Activated T-helper 17 cell treated with anti-CD3 and anti-CD28 coated beads, Interleukin-2, amount 50 U/mL, for 72 hours (primary cell): Measurements from ENCODE around the gene B4GALNT4. TPM values are rescaled to one million over a fixed set of nuclear protein-coding genes. Genes with fewer than 3 reads are reported as not detected.

Experiments used
- ATAC-seq: fragments of 150-1000 bp; cut with Tn5 transposase; replicated peaks from 2 replicates; pipeline ENCODE4 v1.10.0; 2021; ENCODE audit warnings: mild to moderate bottlenecking, moderate library complexity
- H3K27ac Mint-ChIP-seq: one replicate; pipeline ENCODE4 v1.8.0; 2022; ENCODE audit warnings: mixed read lengths
- H3K27me3 Mint-ChIP-seq: one replicate; pipeline ENCODE4 v1.8.0; 2022; ENCODE audit warnings: mixed read lengths
- H3K36me3 Mint-ChIP-seq: one replicate; pipeline ENCODE4 v1.8.0; 2022; ENCODE audit warnings: low read depth, mild to moderate bottlenecking, mixed read lengths
- H3K4me1 Mint-ChIP-seq: one replicate; pipeline ENCODE4 v1.8.0; 2022; ENCODE audit warnings: mixed read lengths
- H3K4me3 Mint-ChIP-seq: one replicate; pipeline ENCODE4 v1.8.0; 2022; ENCODE audit warnings: mild to moderate bottlenecking, mixed read lengths
- H3K9me3 Mint-ChIP-seq: one replicate; pipeline ENCODE4 v1.8.0; 2022; ENCODE audit warnings: mixed read lengths
- total RNA-seq, 2 donors: library from RNA; stranded (reverse); gene quantifications; one replicate each; pipeline ENCODE4 v1.2.3, GENCODE V29; 2022

Gene B4GALNT4
- total RNA-seq, 2 donors from 2014 or later = 1.4 to 9.4 TPM

DNA sequence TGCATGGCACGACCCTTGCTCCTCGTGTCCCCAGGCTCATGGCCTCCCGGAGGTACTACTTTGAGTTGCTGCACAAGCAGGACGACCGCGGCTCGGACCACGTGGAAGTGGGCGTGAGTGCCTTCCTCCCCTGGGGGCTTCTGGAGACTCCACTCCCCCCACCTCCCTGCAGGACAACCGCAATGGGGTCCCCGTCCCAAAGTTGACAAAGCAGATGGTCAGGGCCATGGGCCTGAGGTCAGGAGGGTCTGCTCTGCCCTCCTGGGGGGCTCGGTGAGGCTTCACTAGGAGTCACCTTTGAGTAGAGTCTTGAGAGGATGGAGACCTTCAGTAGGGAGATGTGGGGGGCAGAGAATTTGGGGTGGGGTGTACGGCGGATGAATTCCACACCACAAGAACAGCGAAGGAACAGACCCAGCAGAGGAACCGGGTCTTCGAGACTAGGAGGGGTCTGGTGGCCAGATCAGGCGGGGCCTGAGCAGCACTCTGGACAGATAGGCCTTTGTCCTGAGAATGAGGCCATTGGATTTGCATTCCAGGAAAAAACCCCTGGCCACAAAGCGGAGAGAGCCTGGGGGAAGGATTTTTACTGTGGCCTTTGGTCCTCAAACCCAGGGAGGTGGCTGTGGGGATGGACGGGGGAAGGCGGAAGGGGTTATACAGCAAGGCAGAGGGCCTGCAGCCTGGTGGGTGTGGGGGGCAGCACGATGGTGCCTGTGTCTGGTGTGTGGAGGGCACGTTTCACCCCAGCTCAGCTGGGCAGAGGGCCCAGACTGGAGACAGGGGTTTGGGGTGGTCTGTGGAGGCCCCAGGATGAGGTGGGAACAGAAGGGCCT lies 4.6 kb downstream of the B4GALNT4 start:
- Mint-ChIP-seq H3K36me3 (no peaks in the 10 kb centered on the region), H3K27ac (peak overlapping the region; percentile 76)

DNA sequence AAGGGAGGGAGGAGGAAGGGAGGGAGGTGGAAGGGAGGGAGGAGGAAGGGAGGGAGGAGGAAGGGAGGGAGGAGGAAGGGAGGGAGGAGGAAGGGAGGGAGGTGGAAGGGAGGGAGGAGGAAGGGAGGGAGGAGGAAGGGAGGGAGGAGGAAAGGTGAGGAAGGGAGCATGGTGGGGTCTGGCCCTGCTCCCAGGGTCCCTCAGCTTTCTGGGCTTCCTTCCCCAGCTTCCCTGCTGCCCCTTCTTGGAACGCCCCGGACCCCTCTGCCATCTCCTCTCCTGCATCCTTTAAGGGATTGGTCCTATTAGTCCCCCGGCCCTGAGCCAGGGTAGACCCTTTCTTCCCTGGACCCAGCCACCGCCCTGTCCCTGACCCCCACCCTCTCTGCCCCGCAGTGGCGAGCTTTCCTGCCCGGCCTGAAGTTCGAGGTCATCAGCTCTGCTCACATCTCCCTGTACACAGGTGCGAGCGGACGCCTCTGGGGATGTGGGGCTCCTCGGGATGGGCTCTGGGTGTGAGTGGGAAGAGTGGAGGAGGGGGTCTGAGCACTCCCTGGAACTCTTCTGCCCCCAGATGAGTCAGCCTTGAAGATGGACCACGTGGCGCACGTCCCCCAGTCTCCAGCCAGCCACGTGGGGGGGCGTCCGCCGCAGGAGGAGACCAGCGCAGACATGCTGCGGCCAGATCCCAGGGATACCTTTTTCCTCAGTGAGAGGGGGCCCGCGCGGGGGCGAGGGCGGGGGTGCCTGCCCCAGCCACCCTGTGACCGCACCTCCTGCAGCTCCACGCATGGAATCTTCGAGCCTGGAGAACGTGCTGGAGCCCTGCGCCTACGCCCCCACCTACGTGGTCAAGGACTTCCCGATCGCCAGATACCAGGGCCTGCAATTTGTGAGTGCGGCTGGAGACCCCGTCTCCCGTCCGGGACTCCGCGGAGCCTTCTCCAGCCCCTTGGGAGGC lies 6.0 kb downstream of the B4GALNT4 start:
- no peaks in the 10 kb centered on the region for H3K9me3 Mint-ChIP-seq
- H3K4me1 Mint-ChIP-seq = no peaks in the 10 kb centered on the region
- H3K36me3 Mint-ChIP-seq = no peaks in the 10 kb centered on the region
- no peak overlapping the region for H3K27ac Mint-ChIP-seq
- ATAC-seq = no peak
- no peaks in the 10 kb centered on the region for H3K27me3 Mint-ChIP-seq
- no peak overlapping the region for H3K4me3 Mint-ChIP-seq

More for the DNA sequence above, 4.6 kb downstream of the B4GALNT4 start:
- Mint-ChIP-seq H3K27me3 (no peaks in the 10 kb centered on the region), H3K9me3 (no peaks in the 10 kb centered on the region), H3K4me1 (no peaks in the 10 kb centered on the region), H3K4me3 (no peak overlapping the region)
- ATAC-seq = no peak

DNA sequence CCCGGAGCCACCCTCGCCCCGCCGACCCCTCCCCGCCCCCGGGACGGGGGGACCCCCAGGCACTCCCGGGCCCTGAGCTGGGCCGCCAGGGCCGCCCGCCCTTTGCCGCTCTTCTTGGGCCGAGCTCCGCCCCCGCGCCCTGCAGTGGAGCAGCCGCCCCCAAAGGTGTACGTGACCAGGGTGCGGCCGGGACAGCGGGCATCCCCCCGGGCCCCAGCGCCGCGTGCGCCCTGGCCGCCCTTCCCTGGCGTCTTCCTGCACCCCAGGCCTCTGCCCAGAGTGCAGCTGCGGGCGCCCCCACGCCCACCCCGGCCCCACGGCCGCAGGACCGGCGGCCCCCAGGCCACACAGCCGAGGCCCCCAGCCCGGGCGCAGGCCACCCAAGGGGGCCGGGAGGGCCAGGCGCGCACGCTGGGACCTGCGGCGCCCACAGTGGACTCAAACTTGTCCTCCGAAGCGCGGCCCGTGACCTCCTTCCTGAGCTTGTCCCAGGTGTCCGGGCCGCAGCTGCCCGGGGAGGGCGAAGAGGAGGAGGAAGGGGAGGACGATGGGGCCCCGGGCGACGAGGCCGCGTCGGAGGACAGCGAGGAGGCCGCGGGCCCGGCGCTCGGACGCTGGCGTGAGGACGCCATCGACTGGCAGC lies 7.4 kb downstream of the B4GALNT4 start:
- no peaks in the 10 kb centered on the region for H3K27me3 Mint-ChIP-seq
- H3K9me3 Mint-ChIP-seq = no peaks in the 10 kb centered on the region
- H3K4me3 Mint-ChIP-seq = no peak overlapping the region
- no peak for ATAC-seq
- H3K36me3 Mint-ChIP-seq = no peaks in the 10 kb centered on the region
- no peak overlapping the region for H3K27ac Mint-ChIP-seq
- H3K4me1 Mint-ChIP-seq = no peaks in the 10 kb centered on the region

DNA sequence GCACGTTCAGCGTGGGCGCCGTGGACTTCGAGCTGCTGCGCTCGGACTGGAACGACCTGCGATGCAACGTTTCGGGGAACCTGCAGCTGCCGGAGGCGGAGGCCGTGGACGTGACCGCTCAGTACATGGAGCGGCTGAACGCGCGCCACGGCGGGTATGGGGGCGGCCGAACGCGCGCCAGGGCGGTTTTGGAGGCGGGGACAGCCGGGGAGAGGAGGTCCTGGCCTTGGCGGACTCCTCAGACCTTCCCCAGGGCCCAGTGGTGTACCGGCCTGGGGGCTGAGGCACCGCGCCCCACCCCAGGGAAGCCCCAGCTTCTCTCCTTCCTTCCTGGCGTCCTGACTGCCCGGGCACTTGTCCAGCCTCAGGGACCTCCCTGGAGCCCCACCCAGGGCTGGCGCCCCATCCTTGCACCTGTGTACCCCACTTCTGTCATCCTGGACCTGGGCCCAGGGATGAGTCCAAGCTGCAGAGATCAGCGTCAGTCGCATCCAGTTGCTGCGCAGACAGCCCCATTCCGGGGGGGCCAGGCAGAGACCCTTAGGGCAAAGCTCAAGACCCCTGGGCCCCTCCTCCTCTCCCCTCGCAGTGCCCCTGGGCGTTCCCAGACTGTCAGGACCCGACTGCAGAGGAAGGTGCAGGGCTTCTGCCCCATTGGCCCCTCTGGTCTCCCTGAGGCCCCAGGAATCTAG lies 8.0 kb downstream of the B4GALNT4 start:
- ATAC-seq = no peak

DNA sequence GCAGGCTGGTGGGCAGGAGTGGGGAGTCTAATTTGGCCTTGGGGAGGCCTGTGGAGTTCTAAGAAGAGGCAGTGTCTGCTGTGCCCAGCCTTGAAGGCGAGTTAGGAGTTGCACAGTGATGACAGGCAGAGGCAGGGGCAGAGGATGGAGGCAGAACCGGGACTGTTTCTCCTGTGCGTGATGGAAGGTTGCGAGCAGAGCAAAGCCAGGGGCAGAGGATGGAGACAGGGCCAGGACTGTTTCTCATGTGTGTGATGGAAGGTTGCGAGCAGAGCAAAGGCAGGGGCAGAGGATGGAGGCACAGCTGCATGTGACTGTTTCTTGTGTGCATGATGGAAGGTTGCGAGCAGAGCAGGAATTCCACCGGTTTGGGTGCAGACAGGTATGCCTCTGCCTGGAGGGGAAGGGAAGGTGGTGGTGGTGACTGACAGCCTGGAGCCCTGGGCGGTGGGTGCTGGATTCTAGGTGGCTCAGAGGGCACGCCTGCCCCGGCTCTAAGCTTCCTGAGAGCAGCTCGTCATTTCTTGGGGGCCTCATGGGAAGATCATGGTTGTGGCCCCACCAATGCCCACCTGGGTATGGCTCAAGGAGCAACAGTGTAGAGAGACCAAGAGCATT lies 8.7 kb downstream of the B4GALNT4 start:
- no peak for ATAC-seq
- peak overlapping the region; percentile 13 for H3K27ac Mint-ChIP-seq
- H3K36me3 Mint-ChIP-seq = no peaks in the 10 kb centered on the region
- H3K4me1 Mint-ChIP-seq = no peaks in the 10 kb centered on the region
- H3K9me3 Mint-ChIP-seq = no peaks in the 10 kb centered on the region
- H3K4me3 Mint-ChIP-seq = no peak overlapping the region
- peaks cover 3% of the 10 kb centered on the region for H3K27me3 Mint-ChIP-seq

More for the DNA sequence above, 8.0 kb downstream of the B4GALNT4 start:
- Mint-ChIP-seq H3K36me3 (no peaks in the 10 kb centered on the region), H3K4me3 (no peak overlapping the region), H3K4me1 (no peaks in the 10 kb centered on the region), H3K27ac (peak overlapping the region; percentile 13), H3K9me3 (no peaks in the 10 kb centered on the region), H3K27me3 (peaks cover 3% of the 10 kb centered on the region)

DNA sequence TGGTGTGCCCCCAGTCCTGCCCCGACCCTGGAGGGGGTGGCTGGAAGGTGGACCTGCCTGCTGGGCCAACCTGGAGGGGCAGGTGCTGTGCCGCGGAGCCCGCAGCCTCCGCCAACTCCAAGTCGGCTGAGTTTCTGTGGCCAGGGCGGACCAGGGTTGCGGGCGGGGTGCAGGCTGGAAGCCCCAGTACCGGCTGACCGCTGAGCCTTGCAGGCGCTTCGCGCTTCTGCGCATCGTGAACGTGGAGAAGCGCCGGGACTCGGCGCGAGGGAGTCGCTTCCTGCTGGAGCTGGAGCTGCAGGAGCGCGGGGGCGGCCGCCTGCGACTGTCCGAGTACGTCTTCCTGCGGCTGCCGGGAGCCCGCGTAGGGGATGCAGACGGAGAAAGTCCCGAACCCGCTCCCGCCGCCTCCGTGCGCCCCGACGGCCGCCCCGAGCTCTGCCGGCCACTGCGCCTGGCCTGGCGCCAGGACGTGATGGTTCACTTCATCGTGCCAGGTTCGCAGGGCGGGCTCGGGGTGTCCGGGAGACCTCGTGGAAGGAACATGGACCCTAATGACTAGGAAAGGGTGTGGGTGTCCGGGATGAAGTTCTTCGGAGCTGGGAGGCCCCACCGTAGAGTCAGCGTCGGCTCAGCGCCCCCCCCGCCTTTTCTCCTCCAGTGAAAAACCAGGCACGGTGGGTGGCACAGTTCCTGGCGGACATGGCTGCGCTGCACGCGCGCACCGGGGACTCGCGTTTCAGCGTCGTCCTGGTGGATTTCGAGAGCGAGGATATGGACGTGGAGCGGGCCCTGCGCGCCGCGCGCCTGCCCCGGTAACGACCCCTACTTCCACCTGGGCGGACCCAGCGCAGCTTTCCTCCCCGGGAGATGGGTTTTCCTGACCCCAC lies 10.2 kb downstream of the B4GALNT4 start:
- H3K27ac Mint-ChIP-seq = no peak overlapping the region
- no peak for ATAC-seq
- no peak overlapping the region for H3K4me3 Mint-ChIP-seq
- no peaks in the 10 kb centered on the region for H3K9me3 Mint-ChIP-seq
- H3K27me3 Mint-ChIP-seq = peaks cover 3% of the 10 kb centered on the region
- no peaks in the 10 kb centered on the region for H3K4me1 Mint-ChIP-seq
- no peaks in the 10 kb centered on the region for H3K36me3 Mint-ChIP-seq

DNA sequence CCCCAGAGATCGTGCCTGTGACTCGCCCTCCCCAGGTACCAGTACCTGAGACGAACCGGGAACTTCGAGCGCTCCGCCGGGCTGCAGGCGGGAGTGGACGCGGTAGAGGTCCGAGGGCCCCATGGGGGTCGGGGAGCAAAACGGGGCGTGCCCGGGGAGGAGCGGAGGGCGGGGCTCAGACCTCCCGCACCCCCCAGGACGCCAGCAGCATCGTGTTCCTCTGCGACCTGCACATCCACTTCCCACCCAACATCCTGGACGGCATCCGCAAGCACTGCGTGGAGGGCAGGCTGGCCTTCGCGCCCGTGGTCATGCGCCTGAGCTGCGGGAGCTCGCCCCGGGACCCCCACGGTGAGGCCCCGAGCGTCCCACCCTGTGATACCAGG lies 10.8 kb downstream of the B4GALNT4 start:
- Mint-ChIP-seq H3K4me3 (no peak overlapping the region), H3K9me3 (no peaks in the 10 kb centered on the region), H3K27ac (no peak overlapping the region), H3K36me3 (no peaks in the 10 kb centered on the region), H3K27me3 (peaks cover 3% of the 10 kb centered on the region), H3K4me1 (no peaks in the 10 kb centered on the region)
- ATAC-seq = no peak

DNA sequence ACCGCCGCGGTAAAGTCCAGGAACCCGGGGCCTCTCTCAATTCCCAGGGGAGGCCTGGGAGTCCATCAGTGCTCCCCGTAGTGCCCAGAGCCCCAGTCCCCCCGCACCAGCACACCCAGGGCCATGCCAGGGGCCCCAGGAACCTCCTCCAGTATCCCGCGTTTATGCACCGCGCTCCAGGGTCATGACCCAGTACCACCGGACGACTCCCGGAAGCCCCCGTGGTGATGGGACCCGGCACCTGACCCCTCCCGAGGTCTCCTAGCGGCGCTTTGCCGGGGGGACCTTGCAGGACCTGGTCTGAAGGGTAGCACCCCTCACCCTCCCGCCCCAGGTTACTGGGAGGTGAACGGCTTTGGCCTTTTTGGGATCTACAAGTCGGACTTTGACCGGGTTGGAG lies 11.2 kb downstream of the B4GALNT4 start:
- Mint-ChIP-seq H3K4me3 (no peak overlapping the region), H3K27ac (no peak overlapping the region), H3K36me3 (no peaks in the 10 kb centered on the region), H3K27me3 (peaks cover 3% of the 10 kb centered on the region), H3K9me3 (no peaks in the 10 kb centered on the region), H3K4me1 (no peaks in the 10 kb centered on the region)
- no peak for ATAC-seq

DNA sequence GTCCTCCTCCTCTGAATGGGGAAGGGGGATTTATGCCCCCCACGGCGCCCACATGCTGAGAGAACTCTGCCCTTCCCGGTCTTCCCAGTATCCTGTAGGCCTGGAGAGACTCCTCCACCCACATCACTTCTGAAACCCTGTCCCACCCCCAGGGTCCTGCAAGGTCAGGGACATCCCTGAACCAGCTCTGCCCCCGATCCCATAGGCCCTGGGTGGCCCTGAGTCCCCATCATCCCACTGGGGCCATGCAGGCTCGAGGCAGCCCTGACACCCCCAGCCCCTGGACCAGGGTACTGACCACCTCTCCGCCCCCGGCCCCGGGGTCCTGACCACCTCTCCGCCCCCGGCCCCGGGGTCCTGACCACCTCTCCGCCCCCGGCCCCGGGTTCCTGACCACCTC lies 11.7 kb downstream of the B4GALNT4 start:
- H3K27me3 Mint-ChIP-seq = peaks cover 3% of the 10 kb centered on the region
- no peaks in the 10 kb centered on the region for H3K4me1 Mint-ChIP-seq
- no peaks in the 10 kb centered on the region for H3K9me3 Mint-ChIP-seq
- no peak for ATAC-seq
- no peaks in the 10 kb centered on the region for H3K36me3 Mint-ChIP-seq
- no peak overlapping the region for H3K27ac Mint-ChIP-seq
- H3K4me3 Mint-ChIP-seq = no peak overlapping the region

DNA sequence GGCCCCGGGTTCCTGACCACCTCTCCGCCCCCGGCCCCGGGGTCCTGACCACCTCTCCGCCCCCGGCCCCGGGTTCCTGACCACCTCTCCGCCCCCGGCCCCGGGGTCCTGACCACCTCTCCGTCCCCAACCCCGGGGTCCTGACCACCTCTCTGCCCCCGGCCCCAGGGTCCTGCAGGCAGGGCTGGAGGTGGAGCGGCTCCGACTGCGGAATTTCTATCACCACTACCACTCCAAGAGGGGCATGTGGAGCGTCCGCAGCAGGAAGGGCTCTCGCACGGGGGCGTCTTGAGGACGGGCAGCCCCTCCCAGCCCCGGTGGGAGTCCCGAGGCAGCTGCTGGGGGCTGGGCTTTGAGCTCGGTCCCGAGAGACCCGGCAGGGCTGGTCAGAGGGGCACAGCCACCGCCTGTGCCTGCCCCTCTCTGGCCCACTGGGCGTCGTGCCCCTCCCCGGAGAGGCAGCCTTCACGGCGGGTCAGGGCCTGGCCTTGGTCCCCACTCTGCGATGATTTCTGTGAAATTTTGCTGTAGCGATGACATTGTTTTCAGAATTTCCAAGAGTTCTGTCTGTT lies 12.3 kb downstream of the B4GALNT4 start:
- ATAC-seq = no peak
- Mint-ChIP-seq H3K27me3 (peaks cover 3% of the 10 kb centered on the region), H3K9me3 (no peaks in the 10 kb centered on the region), H3K4me3 (no peak overlapping the region), H3K27ac (no peak overlapping the region), H3K4me1 (no peaks in the 10 kb centered on the region), H3K36me3 (no peaks in the 10 kb centered on the region)

DNA sequence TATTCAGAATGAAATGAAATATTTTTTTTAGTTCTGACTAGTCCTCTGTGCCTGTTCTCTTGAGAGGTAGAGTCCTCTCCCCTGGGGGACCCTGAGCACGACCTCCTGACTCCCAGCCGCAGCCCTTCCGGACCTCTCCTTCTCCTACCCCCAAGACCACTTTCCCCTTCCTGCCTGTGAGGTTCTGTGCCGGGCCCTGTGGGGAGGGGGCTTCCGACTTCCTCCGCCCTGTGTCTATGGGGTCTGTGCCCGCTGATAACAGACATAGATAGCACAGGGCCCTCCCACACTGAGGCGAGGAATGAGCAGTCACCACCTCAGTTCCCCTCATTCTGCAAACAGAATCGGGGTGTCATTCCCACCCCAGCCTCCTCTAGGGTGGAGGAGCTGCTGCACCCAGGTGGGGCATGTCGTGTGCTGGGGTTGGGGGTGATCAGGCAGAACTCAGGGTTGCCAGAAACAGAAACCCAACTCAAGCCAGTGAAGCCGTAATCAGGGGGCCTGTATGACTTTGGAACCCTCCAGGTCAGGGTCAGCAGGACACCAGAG lies 12.9 kb downstream of the B4GALNT4 start:
- ATAC-seq = no peak

DNA sequence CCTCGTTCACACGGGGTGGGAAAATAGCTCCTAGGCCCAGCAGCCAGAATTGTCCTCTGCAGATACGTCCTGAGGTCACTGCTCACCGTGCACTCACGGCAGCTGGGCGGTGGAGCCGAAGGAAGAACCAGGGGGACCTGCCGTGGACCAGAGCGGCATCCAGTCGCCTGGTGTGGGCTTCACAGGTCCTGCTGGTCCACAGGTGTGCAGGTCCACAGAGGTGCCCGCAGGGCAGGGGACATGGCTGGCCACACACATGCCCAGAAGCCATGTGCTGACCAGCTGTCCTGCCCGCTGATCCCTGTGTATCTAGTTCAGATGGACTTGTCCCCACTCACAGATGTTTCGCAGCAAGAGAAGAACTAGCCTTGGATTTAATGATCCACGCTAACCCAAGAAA lies 14.1 kb downstream of the B4GALNT4 start:
- H3K4me3 Mint-ChIP-seq = no peak overlapping the region
- ATAC-seq = no peak
- H3K27me3 Mint-ChIP-seq = peaks cover 3% of the 10 kb centered on the region
- no peaks in the 10 kb centered on the region for H3K36me3 Mint-ChIP-seq
- H3K4me1 Mint-ChIP-seq = peaks cover 4% of the 10 kb centered on the region
- no peak overlapping the region for H3K27ac Mint-ChIP-seq
- H3K9me3 Mint-ChIP-seq = peaks cover 6% of the 10 kb centered on the region

More for the DNA sequence above, 12.9 kb downstream of the B4GALNT4 start:
- no peak overlapping the region for H3K27ac Mint-ChIP-seq
- peaks cover 3% of the 10 kb centered on the region for H3K27me3 Mint-ChIP-seq
- H3K36me3 Mint-ChIP-seq = no peaks in the 10 kb centered on the region
- H3K4me1 Mint-ChIP-seq = peaks cover 2% of the 10 kb centered on the region
- H3K9me3 Mint-ChIP-seq = peaks cover 3% of the 10 kb centered on the region
- no peak overlapping the region for H3K4me3 Mint-ChIP-seq
